CD4-positive, alpha-beta T cell treated with Interleukin-2 at 100 ng/mL for 4 hours (primary cell): ENCODE measurements around the gene MEF2B.
"Not testable (repeated sequence)": the region's sequence is repeated elsewhere in the genome, so short reads cannot be mapped to it uniquely, and the experiment has no call there.

Source experiments
- DNase-seq: peaks from one replicate; pipeline ENCODE4 v3.0.0-alpha.2; 2020; ENCODE audit warnings: low spot score

Gene MEF2B

GRCh38 chr19:19123386-19123785 is 46.7 kb downstream of the MEF2B start:
- no peak for DNase-seq

DNA sequence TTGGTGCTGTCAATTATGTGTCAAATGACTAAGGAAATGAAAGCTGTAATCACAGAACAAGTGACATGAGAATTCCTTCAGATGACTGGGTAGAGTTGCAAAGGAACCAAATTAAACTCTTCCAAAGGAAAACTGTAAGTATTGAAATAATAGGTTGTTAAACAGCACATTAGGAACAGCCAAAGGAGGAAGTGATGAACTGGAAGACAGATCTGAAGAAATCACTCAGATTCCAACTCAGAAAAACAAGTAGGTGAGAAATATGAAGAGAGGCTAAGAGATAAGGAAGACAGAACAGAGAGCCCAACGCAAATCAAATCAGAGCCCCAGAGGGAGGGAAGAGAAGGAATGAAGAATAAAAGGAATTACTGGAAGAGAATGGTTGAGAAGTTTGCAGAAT is 47.2 kb downstream of the MEF2B start:
- no peak for DNase-seq

GRCh38 chr19:19121371-19121770 is 48.7 kb downstream of the MEF2B start:
- no peak for DNase-seq

DNA sequence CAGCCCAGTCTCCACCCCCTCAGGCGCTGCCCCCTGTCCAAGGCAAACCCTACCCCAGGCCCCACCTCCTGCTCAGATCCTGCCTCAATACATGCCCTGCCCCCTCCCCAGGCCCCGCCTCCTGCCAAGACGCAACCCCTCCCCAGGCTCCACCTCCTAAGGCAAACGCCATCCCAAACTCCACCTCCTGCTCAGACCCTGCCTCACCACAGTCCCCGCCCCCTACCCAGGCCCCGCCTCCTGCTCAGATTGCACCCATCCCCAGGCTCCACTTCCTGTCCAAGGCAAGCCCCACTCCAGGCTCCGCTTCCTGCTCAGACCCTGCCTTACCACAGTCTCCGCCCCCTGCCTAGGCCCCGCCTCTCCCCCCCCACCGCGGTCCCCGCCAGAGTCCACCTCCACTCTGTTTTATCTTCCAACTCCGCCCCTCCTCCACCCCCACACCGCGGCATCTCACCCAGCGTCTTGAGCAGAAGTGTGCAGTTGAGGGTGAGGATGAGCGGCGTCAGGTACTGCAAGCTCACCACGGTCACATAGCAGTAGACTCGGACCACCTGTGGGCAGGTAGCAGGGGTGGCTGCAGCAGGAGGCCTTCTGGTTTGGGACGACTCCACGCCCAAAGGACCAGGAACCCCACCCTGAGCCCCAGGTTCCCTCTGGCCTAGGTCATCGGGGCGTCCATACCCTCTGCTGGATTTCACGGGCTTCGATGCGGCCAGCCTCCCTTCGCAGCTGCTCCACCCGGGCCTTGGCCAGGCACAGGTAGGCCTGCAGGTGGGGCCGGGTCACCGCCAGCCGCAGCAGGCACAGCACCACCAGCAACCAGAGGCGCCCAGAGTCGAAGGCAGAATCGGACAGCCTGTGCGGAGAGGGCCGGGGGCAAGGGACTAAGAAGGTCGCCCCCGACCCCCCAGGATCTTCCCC is 49.5 kb downstream of the MEF2B start:
- no peak for DNase-seq

DNA sequence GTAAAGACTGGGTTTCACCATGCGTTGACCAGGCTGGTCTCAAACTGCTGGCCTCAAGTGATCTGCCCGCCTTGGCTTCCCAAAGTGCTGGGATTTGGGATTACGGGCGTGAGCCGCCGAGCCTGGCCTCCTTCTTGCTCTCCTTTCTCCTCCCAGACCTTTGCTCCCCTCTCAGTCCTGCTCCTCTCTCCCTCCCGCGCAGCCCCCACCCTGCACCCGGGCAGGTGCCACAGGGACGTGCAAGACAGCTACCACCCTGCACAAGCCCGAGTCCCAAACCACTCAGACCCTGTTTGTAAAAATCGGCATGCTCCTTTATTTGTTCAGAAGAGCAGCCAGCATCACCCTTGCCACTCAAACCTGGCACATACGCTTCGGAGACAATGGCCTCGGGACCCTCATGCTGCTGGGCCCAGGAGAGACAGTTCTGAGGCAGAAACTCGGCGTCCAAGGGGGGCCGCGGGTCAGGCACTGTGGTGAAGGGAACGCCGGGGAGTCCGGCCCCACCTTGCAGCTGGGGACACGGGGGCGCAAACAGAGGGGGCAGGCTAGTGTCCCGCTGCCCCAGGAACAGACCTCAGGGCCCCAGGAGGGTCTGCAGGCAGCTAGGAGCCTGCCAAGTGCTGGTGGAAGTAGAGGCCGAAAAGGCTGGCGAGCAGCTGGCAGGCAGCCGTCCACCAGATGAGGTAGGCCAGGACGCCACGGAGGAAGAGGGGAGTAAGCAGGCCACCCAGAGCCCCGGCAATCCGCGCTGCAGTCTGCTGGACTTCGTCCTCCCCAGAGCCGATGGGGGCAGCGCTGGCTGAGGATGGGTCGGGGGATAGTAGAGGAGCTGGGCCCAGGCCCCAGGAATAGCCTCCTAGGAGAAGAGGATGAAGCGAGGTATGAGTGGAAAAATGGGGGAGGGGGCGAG is 50.5 kb downstream of the MEF2B start:
- no peak for DNase-seq

DNA sequence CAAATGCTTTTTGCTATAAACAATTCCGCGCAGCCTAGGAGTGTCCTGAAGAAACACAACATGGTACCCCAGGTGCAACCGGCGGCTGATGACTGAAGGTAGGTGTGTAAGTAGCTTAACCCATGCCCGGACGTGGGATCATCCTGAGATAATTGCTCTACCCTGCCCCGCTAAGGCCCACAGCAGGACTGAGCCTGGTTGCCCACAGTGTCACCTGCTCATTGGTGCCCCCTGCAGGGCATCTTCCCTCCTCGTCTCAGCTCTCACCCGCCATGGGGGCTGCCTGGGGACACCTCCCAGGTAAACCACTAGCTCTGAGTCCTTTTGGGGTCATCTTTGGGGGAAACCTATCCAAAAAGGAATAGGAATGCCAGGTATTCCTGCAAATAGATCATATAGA is 54.1 kb downstream of the MEF2B start:
- peak; percentile 45 for DNase-seq

DNA sequence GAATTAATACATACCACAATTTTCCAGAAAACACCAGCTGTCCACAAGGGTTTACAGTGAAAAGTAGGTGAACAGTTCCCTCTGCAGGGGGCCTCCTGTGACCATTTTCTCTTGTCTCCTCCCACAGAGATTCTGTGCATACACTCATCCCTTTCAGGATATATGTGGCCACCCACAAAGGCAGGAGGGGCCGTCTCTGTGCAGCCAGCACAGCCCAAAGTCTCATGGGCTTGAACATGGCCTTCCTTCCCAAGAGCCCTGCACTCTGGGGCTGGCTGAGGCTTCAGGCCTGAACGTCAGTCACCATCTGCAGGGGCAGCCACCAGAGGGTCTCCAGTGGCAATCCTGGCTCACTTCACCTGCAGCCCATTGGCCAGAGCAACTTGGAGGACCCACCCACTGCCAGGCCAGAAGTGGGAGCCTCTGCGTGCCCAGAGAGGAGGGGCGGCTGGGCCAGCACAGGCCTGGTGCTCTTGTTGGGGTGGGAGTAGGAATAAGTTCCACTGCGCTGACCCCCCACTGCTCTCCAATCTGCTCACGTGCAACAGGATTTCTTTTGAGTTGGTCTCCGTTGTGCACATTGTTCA is 56.9 kb downstream of the MEF2B start:
- DNase-seq, result no peak

- no peak for DNase-seq
Observed at GRCh38 chr19:19111967-19112580, 58.0 kb downstream of the MEF2B start.

- no peak for DNase-seq
Observed at GRCh38 chr19:19111136-19111835, 58.8 kb downstream of the MEF2B start.

GRCh38 chr19:19110410-19111135 is 59.5 kb downstream of the MEF2B start:
- no peak for DNase-seq

GRCh38 chr19:19109601-19110000 is 60.5 kb downstream of the MEF2B start:
- DNase-seq, result no peak

- DNase-seq, result no peak
Observed at GRCh38 chr19:19107654-19108053, 62.4 kb downstream of the MEF2B start.

DNA sequence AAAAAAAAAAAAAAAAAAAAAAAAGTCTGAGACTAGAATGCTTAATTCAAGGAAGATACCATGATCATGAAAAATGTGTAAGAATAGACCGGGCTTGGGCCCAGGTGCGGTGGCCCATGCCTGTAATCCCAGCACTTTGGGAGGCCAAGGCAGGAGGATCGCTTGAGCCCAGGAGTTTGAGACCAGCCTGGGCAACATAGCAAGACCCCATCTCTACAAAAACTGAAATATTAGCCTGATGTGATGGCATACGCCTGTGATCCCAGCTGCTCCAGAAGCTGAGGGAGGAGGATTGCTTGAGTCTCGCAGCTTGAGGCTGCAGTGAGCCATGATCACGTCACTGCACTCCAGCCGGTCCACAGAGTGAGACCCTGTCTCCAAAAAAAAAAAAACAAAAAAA is 63.1 kb downstream of the MEF2B start:
- not testable (repeated sequence) for DNase-seq

DNA sequence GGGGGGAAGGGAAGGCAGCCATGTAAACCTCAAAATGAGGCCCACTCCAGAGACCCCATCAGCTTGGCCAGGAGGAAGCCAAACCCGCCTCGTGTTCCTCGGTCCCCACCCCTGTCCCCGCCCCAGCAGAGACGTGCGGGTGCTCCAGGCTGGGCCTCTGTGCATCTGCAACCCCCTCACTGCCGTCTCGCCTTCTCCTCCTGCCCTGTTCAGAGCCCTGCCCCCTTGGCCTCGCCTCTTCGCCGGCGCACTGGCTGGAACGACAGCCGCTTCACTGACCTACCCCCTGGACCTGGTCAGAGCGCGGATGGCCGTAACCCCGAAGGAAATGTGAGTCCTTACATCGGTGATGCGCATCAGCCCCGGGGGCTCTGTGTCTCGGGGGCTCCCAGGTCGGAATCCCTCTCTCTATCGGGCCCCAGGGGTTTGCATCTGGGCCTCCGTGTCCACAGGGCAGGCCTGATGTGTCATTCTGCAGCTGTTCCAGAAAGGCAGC is 64.0 kb downstream of the MEF2B start:
- DNase-seq, result no peak

GRCh38 chr19:19105365-19106055 is 64.6 kb downstream of the MEF2B start:
- no peak for DNase-seq

GRCh38 chr19:19103167-19103566 is 66.9 kb downstream of the MEF2B start:
- DNase-seq, result no peak

GRCh38 chr19:19102566-19102965 is 67.5 kb downstream of the MEF2B start:
- DNase-seq, result not testable (repeated sequence)

DNA sequence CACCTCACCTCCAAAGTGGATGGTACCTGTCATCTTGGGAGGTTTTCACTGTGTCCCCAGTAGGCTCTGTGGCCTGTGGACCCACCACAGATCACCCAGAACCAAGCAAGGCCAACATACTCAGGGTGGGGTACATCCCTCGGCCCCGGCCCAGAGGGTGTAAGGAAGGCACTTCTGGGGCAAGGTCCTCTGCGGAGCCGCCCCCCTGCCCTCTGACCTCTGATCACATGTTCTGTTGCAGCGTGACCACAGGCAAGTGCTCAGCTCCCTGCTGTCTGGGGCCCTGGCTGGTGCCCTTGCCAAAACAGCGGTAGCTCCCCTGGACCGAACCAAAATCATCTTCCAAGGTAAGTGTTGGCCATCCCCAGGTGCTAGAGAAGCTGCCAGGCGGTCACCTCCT is 68.5 kb downstream of the MEF2B start:
- no peak for DNase-seq

GRCh38 chr19:19098703-19099632 is 71.1 kb downstream of the MEF2B start:
- no peak for DNase-seq
